H9 (cell line): ENCODE results near the gene BRDT. TPM values are rescaled to one million over a fixed set of nuclear protein-coding genes. Genes with fewer than 3 reads are reported as not detected.

Experiments used
- DNase-seq: peaks from one replicate; pipeline ENCODE4 v3.0.0-alpha.2; 2017
- H2AFZ ChIP-seq: one replicate; pipeline ENCODE4 v1.6.1; 2013; ENCODE audit warnings: mild to moderate bottlenecking, low read length, control low read depth, moderate library complexity
- H2AK5ac ChIP-seq: 2 replicates; pipeline ENCODE4 v1.6.1; 2013; ENCODE audit warnings: low read length, control low read depth, mixed read lengths; ENCODE audit not compliant: insufficient read length
- H2BK120ac ChIP-seq: one replicate; pipeline ENCODE4 v1.6.1; 2013; ENCODE audit warnings: low read depth, mild to moderate bottlenecking, low read length, control low read depth, inconsistent platforms; ENCODE audit not compliant: poor library complexity, severe bottlenecking
- H2BK12ac ChIP-seq: 2 replicates; pipeline ENCODE4 v1.6.1; 2013; ENCODE audit warnings: low read length, control low read depth, mixed read lengths, low read depth; ENCODE audit not compliant: insufficient read length
- H2BK15ac ChIP-seq: 2 replicates; pipeline ENCODE4 v1.6.1; 2013; ENCODE audit warnings: low read depth, low read length, control low read depth
- H2BK20ac ChIP-seq: one replicate; pipeline ENCODE4 v1.6.1; 2013; ENCODE audit warnings: low read depth, mild to moderate bottlenecking, low read length, control low read depth, inconsistent platforms; ENCODE audit not compliant: poor library complexity, severe bottlenecking
- H2BK5ac ChIP-seq: 2 replicates; pipeline ENCODE4 v1.6.1; 2013; ENCODE audit warnings: low read length, control low read depth, mixed read lengths; ENCODE audit not compliant: insufficient read length
- H3K14ac ChIP-seq: 2 replicates; pipeline ENCODE4 v1.6.1; 2013; ENCODE audit warnings: low read length, control low read depth; ENCODE audit not compliant: insufficient read depth
- H3K18ac ChIP-seq: 2 replicates; pipeline ENCODE4 v1.6.1; 2013; ENCODE audit warnings: low read depth, mild to moderate bottlenecking, mixed read lengths, low read length, control low read depth; ENCODE audit not compliant: insufficient read length
- H3K23ac ChIP-seq: 2 replicates; pipeline ENCODE4 v1.6.1; 2013; ENCODE audit warnings: low read length, control low read depth, mixed read lengths, low read depth; ENCODE audit not compliant: insufficient read length
- H3K23me2 ChIP-seq: 2 replicates; pipeline ENCODE4 v1.6.1; 2013; ENCODE audit warnings: low read depth, mild to moderate bottlenecking, mixed read lengths, low read length, control low read depth; ENCODE audit not compliant: insufficient read length, poor library complexity, severe bottlenecking
- H3K27ac ChIP-seq: 2 replicates; pipeline ENCODE4 v1.5.1; 2013; ENCODE audit warnings: low read length, control low read depth, mixed read lengths, low read depth; ENCODE audit not compliant: insufficient read length
- H3K27me3 ChIP-seq: 2 replicates; pipeline ENCODE4 v1.6.1; 2013; ENCODE audit warnings: low read length, control low read depth, inconsistent platforms; ENCODE audit not compliant: insufficient read depth
- H3K4ac ChIP-seq: 2 replicates; pipeline ENCODE4 v1.6.1; 2013; ENCODE audit warnings: low read depth, mild to moderate bottlenecking, control low read depth, inconsistent platforms, low read length, moderate library complexity
- H3K4me1 ChIP-seq: 2 replicates; pipeline ENCODE4 v1.6.1; 2013; ENCODE audit warnings: low read length, control low read depth, inconsistent platforms; ENCODE audit not compliant: insufficient read depth
- H3K4me2 ChIP-seq: 2 replicates; pipeline ENCODE4 v1.6.1; 2013; ENCODE audit warnings: low read length, control low read depth, mixed read lengths; ENCODE audit not compliant: insufficient read length, insufficient read depth
- H3K56ac ChIP-seq: 2 replicates; pipeline ENCODE4 v1.6.1; 2013; ENCODE audit warnings: low read depth, mild to moderate bottlenecking, mixed read lengths, low read length, control low read depth; ENCODE audit not compliant: insufficient read length
- H3K79me1 ChIP-seq: 2 replicates; pipeline ENCODE4 v1.6.1; 2013; ENCODE audit warnings: low read depth, mild to moderate bottlenecking, moderate library complexity, low read length, control low read depth, inconsistent platforms; ENCODE audit not compliant: insufficient read depth, poor library complexity, severe bottlenecking
- H3K79me2 ChIP-seq: 2 replicates; pipeline ENCODE4 v1.6.1; 2013; ENCODE audit warnings: low read length, control low read depth, inconsistent platforms; ENCODE audit not compliant: insufficient read depth
- H3K9ac ChIP-seq: 2 replicates; pipeline ENCODE4 v1.6.1; 2013; ENCODE audit warnings: low read length, control low read depth, mixed read lengths; ENCODE audit not compliant: insufficient read length; ENCODE audit errors: extremely low read depth
- H3K9me3 ChIP-seq: one replicate; pipeline ENCODE4 v1.6.1; 2013; ENCODE audit warnings: low read depth, low read length, inconsistent platforms; ENCODE audit not compliant: control insufficient read depth
- H3T11ph ChIP-seq: one replicate; pipeline ENCODE4 v1.6.1; 2013; ENCODE audit warnings: mild to moderate bottlenecking, low read length, control low read depth, inconsistent platforms
- H4K20me1 ChIP-seq: one replicate; pipeline ENCODE4 v1.6.1; 2013; ENCODE audit not compliant: control insufficient read depth, insufficient read length, insufficient read depth
- H4K5ac ChIP-seq: 2 replicates; pipeline ENCODE4 v1.6.1; 2013; ENCODE audit warnings: low read depth, mild to moderate bottlenecking, mixed read lengths, low read length, control low read depth; ENCODE audit not compliant: insufficient read length
- H4K8ac ChIP-seq: replicated peaks from 2 replicates; pipeline ENCODE4 v1.6.1; 2013; ENCODE audit warnings: low read length, control low read depth, mixed read lengths, low read depth; ENCODE audit not compliant: insufficient read length
- H4K91ac ChIP-seq: 2 replicates; pipeline ENCODE4 v1.6.1; 2013; ENCODE audit warnings: low read depth, mild to moderate bottlenecking, moderate library complexity, mixed read lengths, low read length, control low read depth; ENCODE audit not compliant: insufficient read length
- H3K27ac Mint-ChIP-seq, 3 experiments: 2 replicates in 2 of 3; 3 replicates in 1 of 3; pipeline ENCODE4 v1.8.0; 2020 to 2021; ENCODE audit warnings: mixed read lengths in 3 of 3, mild to moderate bottlenecking in 1 of 3, moderate library complexity in 1 of 3
- H3K27me3 Mint-ChIP-seq: 2 replicates; pipeline ENCODE4 v1.8.0; 2021; ENCODE audit warnings: low read depth, mild to moderate bottlenecking, moderate library complexity, mixed read lengths
- H3K36me3 Mint-ChIP-seq, 3 experiments: 2 replicates in 2 of 3; 3 replicates in 1 of 3; pipeline ENCODE4 v1.8.0; 2020 to 2021; ENCODE audit warnings: low read depth in 3 of 3, mixed read lengths in 3 of 3; ENCODE audit not compliant: insufficient read depth in 1 of 3
- H3K4me1 Mint-ChIP-seq, 2 experiments: 2 replicates each; pipeline ENCODE4 v1.8.0; 2020; ENCODE audit warnings: mixed read lengths in 2 of 2
- H3K4me3 Mint-ChIP-seq, 2 experiments: 2 replicates in 1 of 2; 3 replicates in 1 of 2; pipeline ENCODE4 v1.8.0; 2020 to 2021; ENCODE audit warnings: mild to moderate bottlenecking in 2 of 2, mixed read lengths in 2 of 2, moderate library complexity in 1 of 2
- H3K9me3 Mint-ChIP-seq, 2 experiments: 2 replicates in 1 of 2; 3 replicates in 1 of 2; pipeline ENCODE4 v1.8.0; 2020; ENCODE audit warnings: mild to moderate bottlenecking in 2 of 2, mixed read lengths in 2 of 2, moderate library complexity in 1 of 2
- WGBS: extraction: QIAGEN DNeasy Blood & Tissue Kit; methylation state at CpG from one replicate; pipeline ENCODE4 v1.1.7; 2013; ENCODE audit warnings: missing lambda C conversion rate, low lambda C conversion rate, mixed read lengths; ENCODE audit not compliant: insufficient read length; ENCODE audit errors: extremely low coverage; 5-methylcytosine and 5-hydroxymethylcytosine counted together
- total RNA-seq: library from RNA; stranded (reverse); gene quantifications from 2 replicates; pipeline ENCODE4 v1.2.1, GENCODE V29; 2021
- TF ChIP-seq, protein P1 (sequence below): fragments of 200-600 bp; sonication (generic); conservative IDR thresholded peaks from 3 replicates; pipeline ENCODE4 v1.8.0; 2021; ENCODE audit warnings: antibody characterized with exemption, mild to moderate bottlenecking

Gene BRDT
- total RNA-seq, 1 experiment from 2014 or later, result 0.15 TPM

- H3K36me3 Mint-ChIP-seq, result peaks cover 0 to 5% (median 0%) of the 10 kb centered on the region in 3 experiments; a peak in 2 of 7 replicates
- H3K23ac ChIP-seq, result no peak overlapping the region
- H3K4ac ChIP-seq, result no peak overlapping the region
- H4K8ac ChIP-seq, result no peak overlapping the region
- no peaks in the 10 kb centered on the region for H4K20me1 ChIP-seq
- DNase-seq, result no peak
- H2BK120ac ChIP-seq, result no peak overlapping the region
- no peak overlapping the region for H3K56ac ChIP-seq
- H2BK5ac ChIP-seq, result no peak overlapping the region
- no peak overlapping the region for H4K5ac ChIP-seq
- no peaks in the 10 kb centered on the region for H3K79me2 ChIP-seq
- no peak overlapping the region for H3K27ac Mint-ChIP-seq
- H3K18ac ChIP-seq, result no peak overlapping the region
- no CpG with 5 or more reads among the region's 10 CpGs for WGBS
- peaks cover 4 to 6% of the 10 kb centered on the region in 2 experiments for H3K4me1 Mint-ChIP-seq
- H3K23me2 ChIP-seq, result no peaks in the 10 kb centered on the region
- H4K91ac ChIP-seq, result no peak overlapping the region
- H3K9ac ChIP-seq, result no peak overlapping the region
- no peak overlapping the region for H2AFZ ChIP-seq
- H3K27me3 ChIP-seq, result no peaks in the 10 kb centered on the region
- H3T11ph ChIP-seq, result no peak overlapping the region
- H2BK12ac ChIP-seq, result no peak overlapping the region
- H2BK20ac ChIP-seq, result no peak overlapping the region
- H2AK5ac ChIP-seq, result no peak overlapping the region
- no peaks in the 10 kb centered on the region for H3K9me3 ChIP-seq
- no peaks in the 10 kb centered on the region for H3K9me3 Mint-ChIP-seq
- H3K4me2 ChIP-seq, result no peak overlapping the region
- H3K79me1 ChIP-seq, result no peaks in the 10 kb centered on the region
- H3K4me1 ChIP-seq, result no peaks in the 10 kb centered on the region
- no peak overlapping the region for H2BK15ac ChIP-seq
- no peaks in the 10 kb centered on the region for H3K27me3 Mint-ChIP-seq
- no peak overlapping the region for H3K27ac ChIP-seq
- H3K14ac ChIP-seq, result no peak overlapping the region
- TF ChIP-seq, protein P1, sequence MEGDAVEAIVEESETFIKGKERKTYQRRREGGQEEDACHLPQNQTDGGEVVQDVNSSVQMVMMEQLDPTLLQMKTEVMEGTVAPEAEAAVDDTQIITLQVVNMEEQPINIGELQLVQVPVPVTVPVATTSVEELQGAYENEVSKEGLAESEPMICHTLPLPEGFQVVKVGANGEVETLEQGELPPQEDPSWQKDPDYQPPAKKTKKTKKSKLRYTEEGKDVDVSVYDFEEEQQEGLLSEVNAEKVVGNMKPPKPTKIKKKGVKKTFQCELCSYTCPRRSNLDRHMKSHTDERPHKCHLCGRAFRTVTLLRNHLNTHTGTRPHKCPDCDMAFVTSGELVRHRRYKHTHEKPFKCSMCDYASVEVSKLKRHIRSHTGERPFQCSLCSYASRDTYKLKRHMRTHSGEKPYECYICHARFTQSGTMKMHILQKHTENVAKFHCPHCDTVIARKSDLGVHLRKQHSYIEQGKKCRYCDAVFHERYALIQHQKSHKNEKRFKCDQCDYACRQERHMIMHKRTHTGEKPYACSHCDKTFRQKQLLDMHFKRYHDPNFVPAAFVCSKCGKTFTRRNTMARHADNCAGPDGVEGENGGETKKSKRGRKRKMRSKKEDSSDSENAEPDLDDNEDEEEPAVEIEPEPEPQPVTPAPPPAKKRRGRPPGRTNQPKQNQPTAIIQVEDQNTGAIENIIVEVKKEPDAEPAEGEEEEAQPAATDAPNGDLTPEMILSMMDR, result no peak
- H3K4me3 Mint-ChIP-seq, result no peak overlapping the region
Measured at GRCh38 chr1:91937613-91938012, 11.6 kb upstream of the BRDT start.
